Stomach smooth muscle (tissue), 2 donors: ENCODE results near the gene DCAF4.

Experiments
- H3K27ac ChIP-seq: one replicate; pipeline ENCODE4 v1.7.0; 2013; ENCODE audit warnings: mild to moderate bottlenecking, low read length, inconsistent platforms
- H3K27me3 ChIP-seq, 2 donors: one replicate each; pipeline ENCODE4 v1.7.0; 2013; ENCODE audit warnings: low read length in 2 of 2; ENCODE audit not compliant: insufficient read depth in 2 of 2, control insufficient read depth in 1 of 2
- H3K36me3 ChIP-seq, 2 donors: one replicate each; pipeline ENCODE4 v1.7.0; 2013; ENCODE audit warnings: low read length in 2 of 2; ENCODE audit not compliant: control insufficient read depth in 2 of 2, insufficient read depth in 2 of 2
- H3K4me1 ChIP-seq: one replicate; pipeline ENCODE4 v1.7.0; 2013; ENCODE audit warnings: low read length; ENCODE audit not compliant: control insufficient read depth, insufficient read depth
- H3K4me3 ChIP-seq, 2 donors: one replicate each; pipeline ENCODE4 v1.7.0; 2013; ENCODE audit warnings: low read length in 2 of 2
- H3K9ac ChIP-seq, 2 donors: one replicate each; pipeline ENCODE4 v1.7.0; 2013; ENCODE audit warnings: low read length in 2 of 2, mild to moderate bottlenecking in 1 of 2
- H3K9me3 ChIP-seq, 2 donors: one replicate each; pipeline ENCODE4 v1.7.0; 2013; ENCODE audit warnings: low read length in 2 of 2; ENCODE audit not compliant: control insufficient read depth in 2 of 2
- donor health status: healthy.
- donor health status: Pancreatic carcinoma.

DCAF4 gene

DNA sequence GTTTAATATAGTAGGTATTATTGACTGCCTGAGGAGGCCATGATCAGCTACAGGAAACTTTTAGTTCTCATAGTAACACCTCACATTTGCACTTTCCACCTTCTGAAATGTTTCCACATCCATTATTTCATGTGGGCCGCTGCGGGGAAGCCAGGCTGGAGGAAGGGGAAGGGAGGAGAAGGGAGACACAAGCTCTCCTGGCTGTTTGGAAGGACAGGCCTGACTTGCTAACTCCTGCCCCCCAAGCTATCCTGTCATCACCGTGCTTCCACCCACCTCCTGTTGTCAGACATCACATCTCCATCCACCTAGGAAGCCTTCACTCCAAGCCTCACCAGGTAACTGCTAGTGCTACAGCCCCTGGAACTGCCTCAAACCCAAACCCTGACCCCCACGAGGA, 41.9 kb upstream of the DCAF4 start:
- Histone ChIP-seq H3K4me1 (no peaks in the 10 kb centered on the region), H3K4me3 (no peak overlapping the region), H3K27me3 (peaks cover 7% of the 10 kb centered on the region in 2 donors), H3K36me3 (no peaks in the 10 kb centered on the region), H3K27ac (no peak overlapping the region), H3K9me3 (no peaks in the 10 kb centered on the region), H3K9ac (no peak overlapping the region)

DNA sequence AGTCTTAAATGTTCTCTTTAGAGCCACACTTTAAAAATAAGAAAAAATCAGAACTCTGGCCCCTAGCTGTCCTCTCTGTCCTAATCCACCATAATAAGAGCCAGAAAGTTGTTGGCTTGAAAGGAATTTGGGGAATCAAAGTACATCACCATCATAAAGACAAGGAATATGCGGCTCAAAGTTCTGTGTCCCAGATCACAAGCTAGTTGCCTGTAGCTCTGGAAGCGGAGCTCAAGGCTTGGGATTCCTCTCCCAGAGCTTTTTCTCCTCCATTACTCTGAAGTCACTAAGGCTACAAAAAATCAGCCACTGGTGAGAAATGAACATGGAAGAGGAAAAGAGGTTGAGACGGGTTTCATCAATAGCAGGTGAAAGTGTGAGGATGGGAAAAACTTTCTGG, 38.8 kb upstream of the DCAF4 start:
- H3K4me1 ChIP-seq: peaks cover 10% of the 10 kb centered on the region
- H3K9me3 ChIP-seq: no peaks in the 10 kb centered on the region
- no peak overlapping the region for H3K4me3 ChIP-seq
- no peak overlapping the region for H3K27ac ChIP-seq
- no peaks in the 10 kb centered on the region for H3K36me3 ChIP-seq
- H3K9ac ChIP-seq: no peak overlapping the region
- H3K27me3 ChIP-seq: peaks cover 16 to 17% of the 10 kb centered on the region in 2 donors

DNA sequence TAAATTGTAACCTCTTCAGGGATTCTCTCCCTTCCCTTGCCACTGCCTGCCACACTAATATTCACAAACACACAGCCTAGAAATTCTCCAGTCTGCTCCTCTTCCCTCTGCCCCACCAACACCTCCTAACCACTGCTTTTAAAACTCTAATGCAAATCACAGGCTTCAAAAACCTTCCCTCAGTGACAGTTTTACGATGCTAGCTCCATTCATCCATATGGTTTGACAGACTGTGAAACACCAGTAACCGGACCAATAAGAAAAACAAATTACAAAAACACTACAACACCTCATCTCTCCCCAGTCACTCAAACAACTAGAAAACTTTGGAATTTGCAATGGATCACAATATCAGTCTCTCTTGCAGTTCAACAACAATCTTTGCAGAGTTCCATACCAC, 38.1 kb upstream of the DCAF4 start:
- H3K27ac ChIP-seq: no peak overlapping the region
- H3K9ac ChIP-seq: no peak overlapping the region
- H3K4me3 ChIP-seq: no peak overlapping the region
- H3K36me3 ChIP-seq: no peaks in the 10 kb centered on the region
- no peaks in the 10 kb centered on the region for H3K9me3 ChIP-seq
- peaks cover 12% of the 10 kb centered on the region for H3K4me1 ChIP-seq
- peaks cover 16 to 17% of the 10 kb centered on the region in 2 donors for H3K27me3 ChIP-seq

DNA sequence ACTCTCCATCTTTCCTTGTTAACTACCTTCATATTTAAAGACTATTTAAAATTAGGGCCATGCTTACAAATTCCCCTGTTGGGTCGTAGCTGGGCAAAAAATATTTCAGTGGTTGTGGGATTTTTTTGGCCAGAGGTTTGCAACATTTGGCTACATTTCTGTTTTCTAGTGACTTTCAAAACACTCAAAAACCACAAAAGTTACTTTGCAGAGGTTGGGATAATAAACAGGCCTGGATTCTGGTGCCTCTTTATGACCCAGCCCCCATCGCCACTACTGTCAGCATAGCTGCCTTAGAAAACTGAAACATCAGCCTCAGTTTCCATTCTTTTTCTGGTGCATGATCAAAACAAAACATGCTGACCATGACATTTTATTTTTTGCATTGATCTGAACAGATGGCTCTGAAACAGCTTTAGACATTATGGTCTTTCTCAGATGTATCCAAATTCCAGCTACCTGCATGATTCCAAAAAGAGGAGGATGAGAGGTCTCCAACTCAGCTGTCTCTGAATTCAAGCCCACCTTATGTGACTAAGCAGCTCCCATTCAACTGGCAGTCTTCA, 37.5 kb upstream of the DCAF4 start:
- peaks cover 12% of the 10 kb centered on the region for H3K4me1 ChIP-seq
- H3K9me3 ChIP-seq: no peaks in the 10 kb centered on the region
- H3K4me3 ChIP-seq: no peak overlapping the region
- no peak overlapping the region for H3K9ac ChIP-seq
- H3K27ac ChIP-seq: no peak overlapping the region
- H3K36me3 ChIP-seq: no peaks in the 10 kb centered on the region
- peaks cover 16 to 17% of the 10 kb centered on the region in 2 donors for H3K27me3 ChIP-seq

DNA sequence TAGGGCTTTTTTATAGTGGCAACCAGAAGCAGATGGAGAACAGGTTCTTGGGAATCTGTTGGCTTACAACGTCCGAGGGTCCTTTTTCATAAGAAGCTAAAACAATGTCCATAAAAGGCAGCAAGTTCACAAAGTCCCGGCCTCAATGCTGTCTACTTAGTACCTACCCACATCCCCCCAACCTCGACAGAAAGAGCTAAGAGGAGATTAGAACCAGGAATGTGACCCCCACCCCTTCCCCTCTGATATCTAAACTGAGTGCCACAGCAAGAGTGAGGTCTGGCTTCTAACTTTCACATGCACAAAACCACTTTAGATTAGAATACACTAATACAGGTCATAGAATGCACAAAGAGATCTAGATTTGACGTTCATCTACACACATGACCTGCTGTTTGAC, 36.9 kb upstream of the DCAF4 start:
- H3K9ac ChIP-seq: no peak overlapping the region
- H3K4me3 ChIP-seq: no peak overlapping the region
- H3K27me3 ChIP-seq: peaks cover 16 to 17% of the 10 kb centered on the region in 2 donors
- peaks cover 14% of the 10 kb centered on the region for H3K4me1 ChIP-seq
- H3K36me3 ChIP-seq: no peaks in the 10 kb centered on the region
- no peak overlapping the region for H3K27ac ChIP-seq
- no peaks in the 10 kb centered on the region for H3K9me3 ChIP-seq

DNA sequence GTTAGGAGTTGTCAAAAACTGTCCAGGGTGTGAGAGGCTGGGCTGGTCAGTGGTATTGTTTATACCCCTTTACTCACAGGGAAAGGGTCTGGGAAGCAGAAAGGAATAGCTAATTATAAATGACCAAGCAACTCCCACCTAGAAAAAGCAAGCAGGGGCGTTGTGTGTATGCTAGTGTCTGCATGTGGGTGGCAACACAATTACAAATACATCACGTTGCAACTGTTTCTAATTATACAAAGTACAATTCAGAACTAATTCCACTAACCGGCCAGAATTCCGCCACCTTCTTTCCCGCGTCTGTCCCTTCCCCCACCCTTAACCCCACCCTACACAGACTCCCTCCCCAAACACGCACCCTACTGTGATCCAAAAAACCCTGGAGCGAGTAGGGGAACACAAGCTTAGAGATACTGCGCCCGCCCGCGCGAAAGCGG, 34.6 kb upstream of the DCAF4 start:
- no peaks in the 10 kb centered on the region for H3K36me3 ChIP-seq
- H3K4me3 ChIP-seq: peak overlapping the region; percentile 91 to 97
- H3K4me1 ChIP-seq: peaks cover 21% of the 10 kb centered on the region
- H3K9ac ChIP-seq: no peak overlapping the region
- H3K27ac ChIP-seq: no peak overlapping the region
- peaks cover 17 to 19% of the 10 kb centered on the region in 2 donors for H3K27me3 ChIP-seq
- H3K9me3 ChIP-seq: no peaks in the 10 kb centered on the region

DNA sequence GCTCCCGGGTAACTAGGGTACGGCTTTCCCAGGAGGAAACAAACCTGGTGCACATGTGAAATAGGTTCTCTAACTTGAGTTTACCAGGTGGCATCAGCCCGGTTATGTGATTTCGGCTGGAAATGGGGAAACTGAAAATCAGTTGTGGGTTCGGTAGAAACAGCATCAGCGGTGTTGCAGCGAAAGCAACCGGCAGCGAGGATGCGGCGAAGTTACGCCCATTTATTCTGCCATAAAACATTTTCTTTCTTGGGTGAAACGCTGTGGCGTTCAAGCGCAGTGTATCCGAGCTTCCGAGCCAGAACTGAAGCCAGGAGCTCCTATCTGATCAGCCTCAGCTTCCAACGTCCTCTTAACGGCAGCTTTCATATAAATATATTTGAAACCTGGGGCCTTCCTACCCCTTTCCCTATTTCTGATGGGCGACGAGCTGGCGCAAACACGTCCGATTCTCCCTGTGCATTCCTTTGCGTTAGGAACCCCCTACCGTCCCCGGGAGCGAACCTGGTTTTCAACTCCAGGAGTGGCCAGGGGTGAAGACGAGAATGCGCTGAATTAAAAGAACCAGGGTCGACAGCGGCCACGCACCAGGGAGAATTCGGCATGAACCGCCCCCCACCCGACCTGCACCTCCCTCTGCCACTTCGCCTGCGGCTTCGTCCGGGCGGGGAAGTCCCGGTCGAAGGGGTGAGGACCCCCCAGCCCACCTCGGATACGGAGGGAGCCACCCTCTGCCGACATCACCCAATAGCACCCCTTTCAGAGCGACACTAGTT, 34.0 kb upstream of the DCAF4 start:
- no peaks in the 10 kb centered on the region for H3K36me3 ChIP-seq
- H3K27ac ChIP-seq: no peak overlapping the region
- peaks cover 21% of the 10 kb centered on the region for H3K4me1 ChIP-seq
- peak overlapping the region; percentile 91 to 97 for H3K4me3 ChIP-seq
- no peaks in the 10 kb centered on the region for H3K9me3 ChIP-seq
- H3K9ac ChIP-seq: peak overlapping the region in 1 of 2 donors; percentile 51
- H3K27me3 ChIP-seq: peaks cover 17 to 19% of the 10 kb centered on the region in 2 donors

DNA sequence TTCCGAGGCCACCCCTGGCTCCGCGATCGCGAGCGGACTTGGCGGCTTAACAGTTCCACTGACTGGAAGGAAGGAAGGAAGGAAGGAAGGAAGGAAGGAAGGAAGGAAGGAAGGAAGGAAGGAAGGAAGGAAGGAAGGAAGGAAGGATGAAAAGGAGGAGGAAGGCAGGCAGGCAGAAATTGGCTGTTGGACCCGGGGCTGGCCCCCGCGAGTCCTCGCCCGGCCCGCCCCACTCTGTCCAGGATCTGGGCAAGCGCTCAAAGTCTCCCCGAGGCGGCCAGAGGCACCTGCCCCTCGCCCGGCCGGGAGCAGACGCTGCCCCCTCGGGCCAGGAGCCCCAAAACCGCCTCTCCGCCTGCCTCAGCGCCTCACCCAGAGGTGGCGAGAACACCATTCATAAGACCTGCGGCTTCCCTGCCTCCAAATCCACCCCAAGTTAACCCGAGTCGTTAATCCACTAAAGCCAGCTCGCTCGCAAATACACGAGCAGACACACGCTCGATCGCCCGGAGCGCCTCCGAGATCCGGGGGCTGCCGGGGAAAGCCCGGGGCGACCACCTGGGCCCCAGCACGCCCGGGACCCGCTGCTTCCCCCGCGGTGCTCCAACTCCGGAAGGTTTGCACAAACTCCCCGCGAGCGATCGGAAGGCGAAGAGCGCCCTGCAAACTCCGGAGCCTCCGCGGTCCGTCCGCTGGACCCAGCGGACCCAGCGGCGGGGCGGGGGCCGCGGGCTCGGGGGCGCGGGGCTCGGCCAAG, 33.2 kb upstream of the DCAF4 start:
- Histone ChIP-seq H3K4me3 (peak overlapping the region; percentile 91 to 97), H3K27me3 (peaks cover 17 to 18% of the 10 kb centered on the region in 2 donors), H3K4me1 (peaks cover 21% of the 10 kb centered on the region), H3K27ac (no peak overlapping the region), H3K36me3 (no peaks in the 10 kb centered on the region), H3K9me3 (no peaks in the 10 kb centered on the region), H3K9ac (peak overlapping the region in 1 of 2 donors; percentile 51)

DNA sequence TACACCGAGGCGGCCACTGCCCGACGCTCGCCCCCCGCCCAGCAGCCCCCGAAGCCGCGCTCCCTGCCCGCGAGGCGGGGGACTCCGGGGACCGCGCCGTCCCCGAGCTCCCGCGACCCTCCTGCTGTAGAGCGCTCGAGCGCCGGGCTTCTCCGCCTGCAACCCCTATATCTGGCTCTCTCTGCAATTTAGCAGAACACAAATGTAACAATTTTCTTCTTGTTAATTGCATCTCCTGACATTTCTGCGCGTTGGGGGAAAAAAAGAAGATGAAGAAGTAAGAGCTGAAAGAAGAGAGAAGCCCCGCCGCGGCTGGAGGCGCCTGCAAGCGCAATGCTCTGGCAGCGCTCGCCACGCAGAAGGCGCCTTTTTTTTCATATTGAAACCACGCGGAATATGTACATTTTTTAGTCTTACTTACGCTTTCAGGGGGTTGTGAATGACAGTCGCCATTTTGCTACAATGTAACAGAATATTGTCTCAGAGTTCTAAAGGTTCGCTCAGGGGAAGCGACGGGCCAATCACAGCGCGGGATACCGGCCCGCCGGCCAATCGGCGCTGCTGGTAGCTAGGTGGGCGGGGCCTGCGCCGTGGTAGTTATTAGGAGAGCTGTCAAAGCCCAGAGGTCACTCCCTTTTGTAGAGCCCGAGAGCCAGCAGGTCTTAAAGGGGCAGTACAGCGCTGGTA, 32.5 kb upstream of the DCAF4 start, which contains the start of gene DPF3:
TSS of gene DPF3 (minus strand) at position 466 of the 687 bp plus-strand sequence. CDS start at position 453, 13 bp downstream.
- Histone ChIP-seq H3K27me3 (peaks cover 15% of the 10 kb centered on the region in 2 donors), H3K9ac (peak within 1 kb of the TSS; percentile 58 to 67), H3K27ac (no peak within 1 kb of the TSS), H3K9me3 (no peaks in the 10 kb centered on the region), H3K36me3 (no peaks in the 10 kb centered on the region), H3K4me1 (peaks cover 21% of the 10 kb centered on the region), H3K4me3 (peak within 1 kb of the TSS; percentile 91 to 97)

DNA sequence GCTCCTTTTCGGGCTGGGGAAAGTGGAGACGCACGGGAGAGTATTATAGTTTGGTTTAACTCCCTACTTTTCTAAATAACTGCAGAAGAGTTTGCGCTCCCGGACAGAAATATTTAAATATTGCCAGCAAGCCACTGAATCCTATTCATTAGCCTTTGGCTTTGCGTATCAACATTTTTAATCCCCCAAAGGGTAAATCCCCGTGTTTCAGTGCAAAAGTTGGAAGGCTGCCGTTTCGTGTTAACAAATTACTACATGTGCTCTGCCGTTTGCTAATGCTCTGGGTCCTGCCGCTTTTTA, 32.0 kb upstream of the DCAF4 start:
- Histone ChIP-seq H3K4me1 (peaks cover 21% of the 10 kb centered on the region), H3K27me3 (peaks cover 11 to 13% of the 10 kb centered on the region in 2 donors), H3K4me3 (peak overlapping the region; percentile 91 to 97), H3K9ac (peak overlapping the region; percentile 58 to 67), H3K36me3 (no peaks in the 10 kb centered on the region), H3K9me3 (no peaks in the 10 kb centered on the region), H3K27ac (no peak overlapping the region)
